ENCODE results near the gene MAPK8.

MAPK8 gene

DNA sequence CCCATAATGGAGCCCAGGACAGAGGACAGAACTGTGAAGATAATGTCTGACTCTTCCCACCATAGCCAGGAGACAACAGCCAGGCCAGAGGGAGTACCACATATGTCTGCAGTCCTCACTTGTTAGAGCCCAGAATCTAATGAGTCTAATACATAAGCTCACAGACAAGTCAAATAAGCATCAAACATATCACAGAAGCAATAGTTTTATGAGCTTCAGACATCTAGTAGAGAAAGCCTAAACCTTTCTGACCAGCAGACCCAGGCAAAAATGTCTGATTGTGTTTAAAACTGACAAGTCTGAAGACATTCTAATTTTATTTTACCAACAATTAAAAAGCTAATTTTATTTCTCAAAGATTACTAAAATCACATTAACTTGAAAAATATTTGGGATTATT is 75.5 kb downstream of the MAPK8 start:
- TF ChIP-seq, protein P1, sequence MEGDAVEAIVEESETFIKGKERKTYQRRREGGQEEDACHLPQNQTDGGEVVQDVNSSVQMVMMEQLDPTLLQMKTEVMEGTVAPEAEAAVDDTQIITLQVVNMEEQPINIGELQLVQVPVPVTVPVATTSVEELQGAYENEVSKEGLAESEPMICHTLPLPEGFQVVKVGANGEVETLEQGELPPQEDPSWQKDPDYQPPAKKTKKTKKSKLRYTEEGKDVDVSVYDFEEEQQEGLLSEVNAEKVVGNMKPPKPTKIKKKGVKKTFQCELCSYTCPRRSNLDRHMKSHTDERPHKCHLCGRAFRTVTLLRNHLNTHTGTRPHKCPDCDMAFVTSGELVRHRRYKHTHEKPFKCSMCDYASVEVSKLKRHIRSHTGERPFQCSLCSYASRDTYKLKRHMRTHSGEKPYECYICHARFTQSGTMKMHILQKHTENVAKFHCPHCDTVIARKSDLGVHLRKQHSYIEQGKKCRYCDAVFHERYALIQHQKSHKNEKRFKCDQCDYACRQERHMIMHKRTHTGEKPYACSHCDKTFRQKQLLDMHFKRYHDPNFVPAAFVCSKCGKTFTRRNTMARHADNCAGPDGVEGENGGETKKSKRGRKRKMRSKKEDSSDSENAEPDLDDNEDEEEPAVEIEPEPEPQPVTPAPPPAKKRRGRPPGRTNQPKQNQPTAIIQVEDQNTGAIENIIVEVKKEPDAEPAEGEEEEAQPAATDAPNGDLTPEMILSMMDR (IDR thresholded peaks at IDR 0.05; ENCODE audit: insufficient read depth, low read length) = no peak
- TF ChIP-seq POLR2AphosphoS5 (IDR thresholded peaks at IDR 0.05; ENCODE audit: low read depth) (no peak), SPI1 (IDR thresholded peaks at IDR 0.05; ENCODE audit: borderline replicate concordance, low read depth) (no peak), GABPA (IDR thresholded peaks at IDR 0.05; ENCODE audit: low read depth) (no peak)
- TF ChIP-seq, protein P2, sequence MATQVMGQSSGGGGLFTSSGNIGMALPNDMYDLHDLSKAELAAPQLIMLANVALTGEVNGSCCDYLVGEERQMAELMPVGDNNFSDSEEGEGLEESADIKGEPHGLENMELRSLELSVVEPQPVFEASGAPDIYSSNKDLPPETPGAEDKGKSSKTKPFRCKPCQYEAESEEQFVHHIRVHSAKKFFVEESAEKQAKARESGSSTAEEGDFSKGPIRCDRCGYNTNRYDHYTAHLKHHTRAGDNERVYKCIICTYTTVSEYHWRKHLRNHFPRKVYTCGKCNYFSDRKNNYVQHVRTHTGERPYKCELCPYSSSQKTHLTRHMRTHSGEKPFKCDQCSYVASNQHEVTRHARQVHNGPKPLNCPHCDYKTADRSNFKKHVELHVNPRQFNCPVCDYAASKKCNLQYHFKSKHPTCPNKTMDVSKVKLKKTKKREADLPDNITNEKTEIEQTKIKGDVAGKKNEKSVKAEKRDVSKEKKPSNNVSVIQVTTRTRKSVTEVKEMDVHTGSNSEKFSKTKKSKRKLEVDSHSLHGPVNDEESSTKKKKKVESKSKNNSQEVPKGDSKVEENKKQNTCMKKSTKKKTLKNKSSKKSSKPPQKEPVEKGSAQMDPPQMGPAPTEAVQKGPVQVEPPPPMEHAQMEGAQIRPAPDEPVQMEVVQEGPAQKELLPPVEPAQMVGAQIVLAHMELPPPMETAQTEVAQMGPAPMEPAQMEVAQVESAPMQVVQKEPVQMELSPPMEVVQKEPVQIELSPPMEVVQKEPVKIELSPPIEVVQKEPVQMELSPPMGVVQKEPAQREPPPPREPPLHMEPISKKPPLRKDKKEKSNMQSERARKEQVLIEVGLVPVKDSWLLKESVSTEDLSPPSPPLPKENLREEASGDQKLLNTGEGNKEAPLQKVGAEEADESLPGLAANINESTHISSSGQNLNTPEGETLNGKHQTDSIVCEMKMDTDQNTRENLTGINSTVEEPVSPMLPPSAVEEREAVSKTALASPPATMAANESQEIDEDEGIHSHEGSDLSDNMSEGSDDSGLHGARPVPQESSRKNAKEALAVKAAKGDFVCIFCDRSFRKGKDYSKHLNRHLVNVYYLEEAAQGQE (IDR thresholded peaks at IDR 0.05; ENCODE audit: insufficient replicate concordance, low read depth) = no peak
- Histone ChIP-seq H3K27ac (replicated peaks) (no peak overlapping the region), H3K4me3 (replicated peaks; ENCODE audit: insufficient read depth, low read length) (no peak overlapping the region), H3K27me3 (ENCODE audit: insufficient read depth, poor library complexity, severe bottlenecking) (no peaks in the 10 kb centered on the region)
- DNase-seq (ENCODE audit: low read depth in 1 of 2, low spot score in 1 of 2) = no peak

DNA sequence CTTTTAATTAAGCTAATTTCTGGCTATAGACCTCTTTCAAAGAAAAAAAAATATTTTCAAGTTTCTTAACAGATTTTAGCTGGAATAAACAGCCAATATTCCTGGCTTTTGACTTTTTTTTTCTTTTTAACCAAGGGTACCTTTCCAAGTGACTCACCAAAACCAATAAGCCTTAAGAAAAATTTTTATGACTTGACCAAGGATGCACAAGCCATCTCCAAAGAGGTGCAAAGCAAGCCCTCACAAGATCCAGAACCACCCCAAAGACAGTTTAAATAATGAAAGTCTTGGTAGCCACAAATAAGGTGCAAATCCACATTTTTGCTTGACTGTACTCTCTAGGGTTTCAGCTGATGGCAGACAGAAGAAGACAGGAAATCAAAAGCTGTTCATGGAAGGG is 76.5 kb downstream of the MAPK8 start:
- H3K27ac ChIP-seq (replicated peaks) = no peak overlapping the region
- TF ChIP-seq POLR2AphosphoS5 (IDR thresholded peaks at IDR 0.05; ENCODE audit: low read depth) (no peak), SPI1 (IDR thresholded peaks at IDR 0.05; ENCODE audit: borderline replicate concordance, low read depth) (no peak), GABPA (IDR thresholded peaks at IDR 0.05; ENCODE audit: low read depth) (no peak)
- TF ChIP-seq, protein P2 (IDR thresholded peaks at IDR 0.05; ENCODE audit: insufficient replicate concordance, low read depth) = no peak
- TF ChIP-seq, protein P1 (IDR thresholded peaks at IDR 0.05; ENCODE audit: insufficient read depth, low read length) = no peak
- DNase-seq (ENCODE audit: low read depth in 1 of 2, low spot score in 1 of 2) = no peak
- no peaks in the 10 kb centered on the region for H3K27me3 ChIP-seq (ENCODE audit: insufficient read depth, poor library complexity, severe bottlenecking)
- no peak overlapping the region for H3K4me3 ChIP-seq (replicated peaks; ENCODE audit: insufficient read depth, low read length)

DNA sequence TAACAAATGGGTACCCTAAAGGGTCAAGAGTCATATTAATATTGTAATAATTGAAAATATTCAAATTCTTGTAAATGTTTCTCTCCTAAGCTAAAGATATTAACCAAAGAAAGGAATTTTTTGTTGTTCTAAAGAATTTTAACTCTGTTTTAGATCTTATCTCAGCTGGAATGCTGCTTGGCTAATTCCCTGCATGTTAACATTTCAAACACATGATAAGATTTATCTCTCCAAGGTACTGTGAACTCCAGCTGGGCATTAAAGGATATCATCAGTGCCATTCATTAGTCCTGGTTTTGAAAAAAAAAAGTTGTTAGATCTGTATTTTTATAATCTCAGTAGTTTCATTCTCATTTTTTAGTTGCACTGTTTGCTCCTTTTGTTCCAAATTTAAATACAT is 76.9 kb downstream of the MAPK8 start:
- H3K4me3 ChIP-seq (replicated peaks; ENCODE audit: insufficient read depth, low read length) = no peak overlapping the region
- H3K27ac ChIP-seq (replicated peaks) = no peak overlapping the region
- no peak for DNase-seq (ENCODE audit: low read depth in 1 of 2, low spot score in 1 of 2)
- no peaks in the 10 kb centered on the region for H3K27me3 ChIP-seq (ENCODE audit: insufficient read depth, poor library complexity, severe bottlenecking)
- no peak for TF ChIP-seq POLR2AphosphoS5 (IDR thresholded peaks at IDR 0.05; ENCODE audit: low read depth)
- TF ChIP-seq GABPA (IDR thresholded peaks at IDR 0.05; ENCODE audit: low read depth) = no peak
- TF ChIP-seq, protein P2 (IDR thresholded peaks at IDR 0.05; ENCODE audit: insufficient replicate concordance, low read depth) = no peak
- TF ChIP-seq SPI1 (IDR thresholded peaks at IDR 0.05; ENCODE audit: borderline replicate concordance, low read depth) = no peak
- TF ChIP-seq, protein P1 (IDR thresholded peaks at IDR 0.05; ENCODE audit: insufficient read depth, low read length) = no peak
